ENCODE data around the gene CLTA.
"Not testable (repeated sequence)": the region's sequence is repeated elsewhere in the genome, so short reads cannot be mapped to it uniquely, and the experiment has no call there.

The CLTA gene

GRCh38 chr9:36189976-36190375, 745 bp upstream of the CLTA start:
- no peak for DNase-seq (ENCODE audit: low spot score)

- DNase-seq (ENCODE audit: low spot score) = peak; percentile 31
Observed at GRCh38 chr9:36191290-36191645, 547 bp downstream of the CLTA start.

DNA sequence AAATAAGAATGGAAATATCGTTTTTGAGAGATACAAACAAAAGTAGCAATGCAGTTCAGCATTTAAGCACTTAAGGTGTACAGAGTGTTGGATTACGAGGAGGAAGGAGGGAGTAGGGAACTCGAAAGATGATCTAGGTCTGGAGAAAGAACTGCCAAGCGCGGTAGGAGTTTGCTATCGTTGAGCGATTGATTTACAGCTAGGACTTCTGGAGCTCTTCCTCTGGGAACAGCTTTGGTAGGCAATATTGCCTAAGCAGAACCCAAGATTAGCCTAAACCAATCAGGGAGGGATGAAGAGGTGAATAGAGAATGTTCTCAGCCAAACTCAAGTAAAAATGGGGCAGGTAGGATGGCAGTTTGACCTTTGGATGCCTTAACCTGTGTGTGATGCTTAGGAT, 965 bp downstream of the CLTA start:
- DNase-seq (ENCODE audit: low spot score) = no peak

- no peak for DNase-seq (ENCODE audit: low spot score)
Observed at GRCh38 chr9:36192196-36192595, 1.5 kb downstream of the CLTA start.

DNA sequence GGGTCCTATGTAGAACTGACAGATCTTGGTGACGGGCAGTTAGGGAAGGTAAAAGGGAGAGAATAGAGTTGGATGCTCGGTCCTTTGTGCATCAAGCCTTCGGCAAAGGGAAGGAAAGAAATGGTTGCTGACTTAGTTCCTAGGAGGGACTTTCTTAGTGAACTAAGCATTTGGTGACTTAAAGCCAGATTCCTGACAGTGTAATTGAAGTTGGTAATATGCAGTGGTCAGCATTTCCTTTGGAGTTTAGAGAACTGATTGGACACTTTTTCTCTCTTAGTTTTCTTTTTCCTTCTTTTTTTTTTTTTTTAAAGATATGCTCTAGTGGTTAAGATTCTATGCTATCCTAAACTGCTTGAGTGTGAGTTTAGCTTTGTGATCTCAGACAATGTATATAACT, 2.3 kb downstream of the CLTA start:
- no peak for DNase-seq (ENCODE audit: low spot score)

DNA sequence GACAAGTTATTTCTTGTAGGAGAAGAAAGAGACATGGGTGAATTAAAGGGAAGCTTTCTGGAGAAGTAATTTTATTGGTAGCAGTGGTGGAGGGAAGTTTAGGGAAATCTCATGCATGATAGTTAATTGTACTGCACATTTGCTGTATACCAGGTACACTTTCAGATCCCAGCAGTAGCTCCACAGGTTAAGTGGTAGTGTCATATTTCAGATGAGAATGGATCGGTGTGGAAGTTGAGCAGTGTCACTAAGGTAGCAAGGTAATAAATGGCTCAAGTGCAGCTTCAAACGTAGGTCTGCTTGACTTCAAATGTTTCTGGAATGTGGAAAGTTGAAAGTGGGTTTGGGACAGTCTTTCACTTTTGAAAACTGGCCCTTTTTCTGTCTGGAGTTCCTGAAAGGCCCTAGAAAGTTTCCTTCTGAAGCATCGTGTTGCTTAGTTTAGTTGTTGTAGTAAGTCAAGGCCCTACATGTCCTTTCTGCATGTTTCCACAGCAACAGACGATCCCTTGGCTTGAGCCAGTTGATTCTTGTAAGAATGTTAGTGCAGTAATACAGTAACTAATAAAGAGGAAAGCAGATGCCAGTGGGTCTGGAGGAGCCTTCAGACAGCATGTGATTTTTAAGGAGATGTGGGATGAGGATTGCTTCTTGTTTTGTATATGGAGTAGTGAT, 3.7 kb downstream of the CLTA start:
- no peak for DNase-seq (ENCODE audit: low spot score)

DNA sequence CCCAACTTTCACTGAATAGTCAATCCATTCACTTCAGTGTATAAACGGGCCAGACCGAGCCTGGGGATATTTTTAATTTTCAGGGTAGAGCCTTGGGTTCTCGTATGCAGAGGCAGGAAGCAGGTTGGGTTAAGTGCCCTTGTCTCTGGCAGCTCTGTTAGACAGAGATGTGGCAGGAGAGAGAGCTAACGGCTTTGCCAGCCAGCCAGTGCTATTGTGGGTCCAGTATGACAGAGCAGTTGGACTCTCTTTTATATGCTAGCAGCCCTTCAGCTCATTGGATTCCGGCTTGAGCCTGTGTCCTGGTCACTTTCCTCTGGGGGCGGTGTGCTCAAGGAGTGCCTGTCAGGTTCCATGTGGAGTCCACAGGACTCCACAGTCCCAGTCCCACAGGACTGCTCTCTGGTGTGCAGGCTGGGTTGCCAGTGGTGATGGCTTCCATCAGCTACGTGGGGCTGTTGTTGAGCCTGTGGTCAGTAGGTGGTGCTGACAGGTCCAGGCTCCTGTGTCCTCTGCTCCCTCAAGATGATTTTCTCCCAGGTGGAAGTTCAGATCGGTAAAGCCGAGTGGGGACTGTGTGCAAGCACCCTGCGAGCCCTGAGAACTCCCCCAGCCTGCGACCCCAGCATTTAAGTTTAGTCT, 14.3 kb downstream of the CLTA start:
- DNase-seq (ENCODE audit: low spot score) = no peak

DNA sequence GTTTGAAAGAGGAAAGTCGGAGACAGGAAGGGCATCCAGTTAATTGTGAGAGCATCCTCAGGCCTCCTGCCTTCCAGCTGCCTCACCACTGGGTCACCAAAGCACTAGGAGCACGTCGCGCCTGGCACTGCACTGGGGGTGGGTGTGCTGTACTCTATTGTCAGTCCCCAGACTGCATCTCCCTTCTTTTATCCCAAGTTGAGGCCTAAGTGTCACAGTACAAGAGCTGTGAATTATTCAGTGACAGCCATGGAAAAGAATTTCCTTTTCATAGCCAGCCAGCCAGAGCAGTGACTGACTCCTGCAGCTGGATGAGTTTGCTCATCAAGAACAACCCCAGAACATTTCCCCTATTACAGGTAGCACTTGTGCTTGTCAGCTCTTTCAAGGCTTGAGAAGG, 16.3 kb downstream of the CLTA start:
- no peak for DNase-seq (ENCODE audit: low spot score)

- no peak for DNase-seq (ENCODE audit: low spot score)
Observed at GRCh38 chr9:36207546-36208012, 16.9 kb downstream of the CLTA start.

DNA sequence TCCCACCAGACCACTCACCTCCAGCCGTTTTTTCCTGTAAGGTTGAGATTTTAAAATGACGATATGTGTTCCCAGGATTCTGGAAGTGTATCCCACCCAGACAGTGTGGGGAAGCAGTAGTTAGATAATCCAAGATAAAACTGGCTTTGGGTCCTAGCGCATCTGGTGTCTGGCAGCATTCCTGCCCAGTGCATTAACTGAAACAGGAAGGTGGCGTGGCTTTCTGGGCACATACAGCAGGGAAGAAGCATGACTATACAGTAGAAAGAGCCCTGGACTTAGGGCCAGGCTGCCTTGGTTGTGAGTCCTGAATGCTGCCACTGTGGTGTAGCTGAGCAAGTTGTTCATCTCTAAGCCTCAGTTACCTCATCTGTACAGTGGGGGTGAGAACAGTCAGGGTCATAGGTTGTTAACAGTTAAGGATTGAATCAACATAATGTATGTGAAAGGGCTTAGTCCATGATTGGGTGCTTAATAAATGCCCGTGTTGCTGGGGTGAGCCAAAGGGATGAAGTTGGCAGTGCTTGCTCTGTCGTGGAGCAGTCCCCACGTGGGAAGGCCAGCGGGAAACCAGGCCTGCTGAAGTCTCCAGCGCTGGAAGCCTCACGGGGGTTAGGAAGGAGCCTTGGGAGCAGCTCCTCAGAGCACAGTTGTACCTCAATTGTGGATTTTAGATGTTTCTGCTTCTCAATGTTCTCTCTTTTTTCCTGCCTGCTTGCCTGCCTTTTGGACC, 18.0 kb downstream of the CLTA start:
- no peak for DNase-seq (ENCODE audit: low spot score)

GRCh38 chr9:36210722-36211121, 20.0 kb downstream of the CLTA start:
- no peak for DNase-seq (ENCODE audit: low spot score)

- DNase-seq (ENCODE audit: low spot score) = no peak
Observed at GRCh38 chr9:36211510-36211909, 20.8 kb downstream of the CLTA start.

DNA sequence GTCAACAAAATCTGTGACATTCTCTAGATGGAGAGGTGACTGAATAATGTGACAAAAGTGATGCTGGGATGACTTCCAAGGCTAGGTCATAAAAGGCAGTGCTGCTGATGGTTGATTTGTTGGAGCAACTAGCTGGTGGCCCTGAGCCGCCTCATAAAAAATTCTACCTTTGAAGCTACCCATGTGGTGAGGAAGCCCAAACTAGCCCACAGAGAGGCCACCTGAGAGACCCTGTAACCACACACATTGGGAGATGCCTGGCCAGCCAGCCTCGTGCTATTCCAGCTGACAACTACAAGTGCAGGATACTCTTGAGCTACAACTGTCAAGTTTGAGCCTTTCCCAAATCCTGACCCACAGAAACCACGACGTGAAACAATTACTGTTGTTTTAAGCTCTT, 22.7 kb downstream of the CLTA start:
- no peak for DNase-seq (ENCODE audit: low spot score)

GRCh38 chr9:36213989-36214388, 23.3 kb downstream of the CLTA start:
- DNase-seq (ENCODE audit: low spot score) = no peak

DNA sequence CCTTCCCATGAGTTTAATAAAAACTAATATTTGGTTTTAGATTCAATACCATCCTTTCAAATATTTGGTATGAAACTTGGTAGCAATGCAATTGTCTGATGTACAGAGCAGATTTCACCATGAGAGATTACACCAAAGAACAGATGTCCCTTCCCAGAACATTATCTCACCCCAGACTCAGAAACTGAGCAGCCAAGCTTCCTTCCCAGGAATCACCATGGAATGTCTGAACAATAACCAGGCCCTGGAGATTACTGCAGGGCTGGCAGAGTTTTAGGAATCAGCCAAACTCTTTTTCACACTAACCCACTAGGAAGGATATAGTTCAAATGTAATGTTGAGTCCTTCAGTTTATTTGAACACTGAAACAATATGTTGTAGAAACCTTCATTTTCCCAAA, 23.9 kb downstream of the CLTA start:
- DNase-seq (ENCODE audit: low spot score) = no peak

- no peak for DNase-seq (ENCODE audit: low spot score)
Observed at GRCh38 chr9:36217256-36217968, 26.7 kb downstream of the CLTA start.

DNA sequence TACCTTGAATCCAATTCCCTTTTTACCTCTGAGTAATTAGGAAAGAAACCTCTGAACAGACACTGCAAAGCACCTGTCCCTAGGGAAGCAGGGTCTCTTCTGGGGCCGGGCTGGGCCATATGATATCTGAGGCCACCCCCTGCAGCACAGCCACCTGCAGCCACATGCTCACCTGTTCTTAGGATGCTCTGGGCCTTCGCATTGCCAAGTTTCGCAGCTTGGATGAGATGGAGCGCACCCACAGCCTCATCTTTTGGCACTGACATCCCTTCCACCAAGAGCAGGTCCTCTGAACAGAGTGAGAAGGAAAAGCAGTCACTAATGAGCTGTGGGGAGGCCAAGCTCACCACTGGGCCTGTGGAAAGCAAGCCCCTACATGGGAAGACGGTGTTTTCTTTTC, 27.3 kb downstream of the CLTA start:
- DNase-seq (ENCODE audit: low spot score) = no peak

GRCh38 chr9:36218411-36218901, 27.7 kb downstream of the CLTA start:
- DNase-seq (ENCODE audit: low spot score) = peak; percentile 44

GRCh38 chr9:36221667-36222066, 30.9 kb downstream of the CLTA start:
- no peak for DNase-seq (ENCODE audit: low spot score)

- no peak for DNase-seq (ENCODE audit: low spot score)
Observed at GRCh38 chr9:36222449-36222848, 31.7 kb downstream of the CLTA start.

DNA sequence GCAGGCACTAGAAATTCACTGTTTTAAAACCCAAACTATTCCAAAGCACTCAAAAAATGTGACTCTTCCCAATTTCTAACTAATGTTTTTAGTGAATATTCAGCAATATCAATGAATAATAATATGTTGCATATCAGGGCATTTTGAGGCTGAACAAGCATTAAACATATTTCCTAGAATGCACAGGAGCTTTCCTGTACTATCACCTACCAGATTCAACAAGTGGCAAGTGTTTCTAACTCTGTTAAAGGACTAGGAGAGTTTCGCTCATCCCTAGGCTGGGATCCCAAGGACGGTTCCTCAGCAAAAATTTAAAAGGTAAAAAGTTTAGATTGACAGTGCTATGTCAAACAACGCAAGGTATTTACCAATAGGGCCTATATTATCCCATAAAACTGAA, 46.5 kb downstream of the CLTA start:
- DNase-seq (ENCODE audit: low spot score) = no peak

GRCh38 chr9:36239205-36239604, 48.5 kb downstream of the CLTA start:
- DNase-seq (ENCODE audit: low spot score) = not testable (repeated sequence)

DNA sequence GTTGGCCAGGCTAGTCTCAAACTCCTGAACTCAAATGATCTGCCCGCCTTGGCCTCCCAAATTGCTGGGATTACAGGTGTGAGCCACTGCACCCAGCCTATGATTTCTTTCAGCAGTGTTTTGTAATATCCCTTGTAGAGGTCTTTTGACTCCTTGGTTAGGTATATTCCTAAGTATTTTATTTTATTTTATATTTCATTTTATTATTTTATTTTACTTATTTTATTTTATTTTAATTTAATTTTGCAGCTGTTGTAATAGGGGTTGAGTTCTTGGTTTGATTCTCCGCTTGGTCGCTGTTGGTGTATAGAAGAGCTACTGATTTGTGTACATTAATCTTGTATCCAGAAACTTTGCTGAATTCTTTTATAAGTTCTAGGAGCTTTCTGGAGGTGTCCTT, 49.0 kb downstream of the CLTA start:
- not testable (repeated sequence) for DNase-seq (ENCODE audit: low spot score)

Measured in CD4-positive, alpha-beta T cell treated with Interleukin-15 for 4 hours (primary cell).